Panc1 (cell line): ENCODE measurements around the gene SLIT1. TPM values are rescaled to one million over a fixed set of nuclear protein-coding genes. Genes with fewer than 3 reads are reported as not detected.

ENCODE experiments used
- ATAC-seq: fragments of 200-7000 bp; cut with Tn5 transposase; 2 replicates; pipeline ENCODE4 v1.9.1; 2020; ENCODE audit warnings: mild to moderate bottlenecking, moderate library complexity
- BruUV-seq: library from RNA; stranded (reverse); fragments of 400-500 nt; replicated peaks from 2 replicates; lab custom pipeline; 2021; lab: Mats Ljungman, UMichigan
- CTCF ChIA-PET: fragments of 300-600 bp; sonication (Branson Sonifier 250); formaldehyde crosslinking; loops from one replicate; lab custom pipeline; 2022; ENCODE audit warnings: antibody characterized with exemption; lab: Charles Lee
- POLR2A ChIA-PET: fragments of 300-600 bp; sonication (Branson Sonifier 250); formaldehyde crosslinking; loops from one replicate; lab custom pipeline; 2022; ENCODE audit warnings: antibody characterized with exemption; lab: Charles Lee
- DNase-seq: peaks from one replicate; pipeline ENCODE4 v3.0.0-alpha.2; 2010; ENCODE audit warnings: low read depth, low spot score
- H3K27ac ChIP-seq: 2 replicates; pipeline ENCODE4 v1.5.1; 2011; ENCODE audit warnings: mild to moderate bottlenecking, low read length, inconsistent platforms
- H3K27me3 ChIP-seq: fragments of 200-500 bp; sonication (Bioruptor generic); 2 replicates; pipeline ENCODE4 v1.6.0; 2014; ENCODE audit warnings: low read length, inconsistent platforms; ENCODE audit not compliant: control insufficient read depth, insufficient read depth
- H3K36me3 ChIP-seq: fragments of 200-500 bp; sonication (Bioruptor generic); 2 replicates; pipeline ENCODE4 v1.5.1; 2014; ENCODE audit warnings: inconsistent platforms, mild to moderate bottlenecking, low read length, moderate library complexity; ENCODE audit not compliant: control insufficient read depth, insufficient read depth
- H3K4me1 ChIP-seq: 2 replicates; pipeline ENCODE4 v1.5.1; 2011; ENCODE audit warnings: inconsistent platforms, mild to moderate bottlenecking, low read length, moderate library complexity; ENCODE audit not compliant: control insufficient read depth, insufficient read depth
- H3K4me3 ChIP-seq, 2 experiments: 2 replicates each; pipeline ENCODE4 v1.5.1; 2011 to 2012; ENCODE audit warnings: low read depth in 2 of 2, low read length in 2 of 2, mild to moderate bottlenecking in 2 of 2, inconsistent platforms in 1 of 2, moderate library complexity in 1 of 2
- H3K9me3 ChIP-seq: fragments of 200-500 bp; sonication (Bioruptor generic); 2 replicates; pipeline ENCODE4 v1.5.1; 2014; ENCODE audit warnings: low read depth, mild to moderate bottlenecking, inconsistent platforms, low read length, moderate library complexity; ENCODE audit not compliant: control insufficient read depth, insufficient read depth
- CTCF ChIP-seq: fragments of 450-650 bp; IDR thresholded peaks from 2 replicates; pipeline ENCODE4 v1.5.1; 2017; ENCODE audit warnings: mild to moderate bottlenecking
- POLR2AphosphoS5 ChIP-seq: IDR thresholded peaks from 2 replicates; pipeline ENCODE4 v1.6.1; 2012; ENCODE audit warnings: mild to moderate bottlenecking, low read depth, low read length, moderate library complexity
- REST ChIP-seq, 2 experiments: IDR thresholded peaks; 2 replicates each; pipeline ENCODE4 v1.6.1; 2011 to 2012; ENCODE audit warnings: low read depth in 2 of 2, control low read depth in 1 of 2, low read length in 1 of 2, mild to moderate bottlenecking in 1 of 2, moderate library complexity in 1 of 2; ENCODE audit not compliant: insufficient read depth in 1 of 2
- SIN3A ChIP-seq: IDR thresholded peaks from 2 replicates; pipeline ENCODE4 v1.6.1; 2012; ENCODE audit warnings: low read depth, mild to moderate bottlenecking, low read length, moderate library complexity, borderline replicate concordance; ENCODE audit not compliant: insufficient read depth
- TCF7L2 ChIP-seq: IDR thresholded peaks from 2 replicates; pipeline ENCODE4 v1.6.1; 2011; ENCODE audit warnings: mild to moderate bottlenecking, low read depth, low read length, inconsistent platforms
- in situ Hi-C: cut with HindIII; loops from 2 replicates; pipeline ENCODE4 v1.10.0; 2016; ENCODE audit warnings: low sequenced_read_pairs, low pct_unique_long_range_greater_than_20kb
- intact Hi-C: fragments of 100-400 bp; cut with micrococcal nuclease; formaldehyde crosslinking; loops from one replicate; pipeline ENCODE4 v1.10.0; 2022; ENCODE audit not compliant: unreplicated experiment
- total RNA-seq: library from RNA; stranded (reverse); gene quantifications from one replicate; pipeline ENCODE4 v1.2.1, GENCODE V29; 2021; ENCODE audit not compliant: unreplicated experiment

The SLIT1 gene
- total RNA-seq, 1 experiment from 2014 or later, result 2.6 TPM

GRCh38 chr10:96988426-96988825 lies 197.3 kb downstream of the SLIT1 start:
- H3K27ac ChIP-seq, result no peak overlapping the region
- no peak for TF ChIP-seq POLR2AphosphoS5
- TF ChIP-seq REST (IDR thresholded peaks at IDR 0.05; ENCODE audit: insufficient read depth in 1 of 2, low read depth in 2 of 2, low read length in 1 of 2), result no peak
- intact Hi-C loops (no loop called here), in situ Hi-C loops (no loop called here)
- H3K4me1 ChIP-seq, result no peaks in the 10 kb centered on the region
- DNase-seq (no peak), ATAC-seq (no peak)
- no peak overlapping the region for H3K4me3 ChIP-seq
- ChIA-PET POLR2A (no interaction called here), CTCF (no interaction called here)
- no peaks in the 10 kb centered on the region for H3K27me3 ChIP-seq
- H3K9me3 ChIP-seq, result no peaks in the 10 kb centered on the region
- no TSS peak for BruUV-seq
- H3K36me3 ChIP-seq, result no peaks in the 10 kb centered on the region

- in situ Hi-C loops (no loop called here), intact Hi-C loops (no loop called here)
- no peaks in the 10 kb centered on the region for H3K9me3 ChIP-seq
- no peaks in the 10 kb centered on the region for H3K4me1 ChIP-seq
- H3K27ac ChIP-seq, result no peak overlapping the region
- H3K27me3 ChIP-seq, result no peaks in the 10 kb centered on the region
- no peak overlapping the region for H3K4me3 ChIP-seq
- no peaks in the 10 kb centered on the region for H3K36me3 ChIP-seq
- BruUV-seq, result no TSS peak
- CTCF ChIA-PET, result no interaction called here
- TF ChIP-seq TCF7L2, result no peak
- TF ChIP-seq SIN3A, result no peak
- no peak for TF ChIP-seq CTCF
- no peak for TF ChIP-seq POLR2AphosphoS5
- no peak for TF ChIP-seq REST (IDR thresholded peaks at IDR 0.05; ENCODE audit: insufficient read depth in 1 of 2, low read depth in 2 of 2, low read length in 1 of 2)
- POLR2A ChIA-PET, result no interaction called here
- ATAC-seq, result no peak
- no peak for DNase-seq
These were observed 197.9 kb downstream of the SLIT1 start for GRCh38 chr10:96987842-96988175.
